Mammary epithelial cell (primary cell): ENCODE measurements around the gene ITGAX.

Experiments used
- EZH2 ChIP-seq: IDR thresholded peaks from 2 replicates; pipeline ENCODE4 v1.6.1; 2012; ENCODE audit warnings: low read length, inconsistent platforms, borderline replicate concordance
- TF ChIP-seq, protein P1 (sequence below), 2 donors: IDR thresholded peaks in 1 of 2; conservative IDR thresholded peaks in 1 of 2; 2 replicates each; pipeline ENCODE4 v1.5.1; 2011 to 2012; ENCODE audit warnings: inconsistent platforms in 2 of 2, low read length in 2 of 2, mild to moderate bottlenecking in 2 of 2, control low read depth in 1 of 2, low read depth in 1 of 2; ENCODE audit not compliant: insufficient read depth in 1 of 2; ENCODE audit errors: extremely low read depth in 1 of 2

DNA sequence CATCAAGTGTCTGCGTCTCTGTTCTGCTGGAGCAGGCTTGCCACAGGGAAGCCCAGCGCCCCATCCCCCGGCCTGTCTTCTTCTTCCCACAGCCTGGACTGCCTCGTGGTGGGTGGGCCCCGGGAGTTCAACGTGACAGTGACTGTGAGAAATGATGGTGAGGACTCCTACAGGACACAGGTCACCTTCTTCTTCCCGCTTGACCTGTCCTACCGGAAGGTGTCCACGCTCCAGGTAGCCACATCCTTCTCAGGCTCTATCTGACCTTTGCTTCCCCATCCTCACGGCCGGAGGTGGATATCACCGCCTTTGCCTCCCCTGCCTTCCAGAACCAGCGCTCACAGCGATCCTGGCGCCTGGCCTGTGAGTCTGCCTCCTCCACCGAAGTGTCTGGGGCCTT is 29.8 kb upstream of the ITGAX start:
- TF ChIP-seq, protein P1, sequence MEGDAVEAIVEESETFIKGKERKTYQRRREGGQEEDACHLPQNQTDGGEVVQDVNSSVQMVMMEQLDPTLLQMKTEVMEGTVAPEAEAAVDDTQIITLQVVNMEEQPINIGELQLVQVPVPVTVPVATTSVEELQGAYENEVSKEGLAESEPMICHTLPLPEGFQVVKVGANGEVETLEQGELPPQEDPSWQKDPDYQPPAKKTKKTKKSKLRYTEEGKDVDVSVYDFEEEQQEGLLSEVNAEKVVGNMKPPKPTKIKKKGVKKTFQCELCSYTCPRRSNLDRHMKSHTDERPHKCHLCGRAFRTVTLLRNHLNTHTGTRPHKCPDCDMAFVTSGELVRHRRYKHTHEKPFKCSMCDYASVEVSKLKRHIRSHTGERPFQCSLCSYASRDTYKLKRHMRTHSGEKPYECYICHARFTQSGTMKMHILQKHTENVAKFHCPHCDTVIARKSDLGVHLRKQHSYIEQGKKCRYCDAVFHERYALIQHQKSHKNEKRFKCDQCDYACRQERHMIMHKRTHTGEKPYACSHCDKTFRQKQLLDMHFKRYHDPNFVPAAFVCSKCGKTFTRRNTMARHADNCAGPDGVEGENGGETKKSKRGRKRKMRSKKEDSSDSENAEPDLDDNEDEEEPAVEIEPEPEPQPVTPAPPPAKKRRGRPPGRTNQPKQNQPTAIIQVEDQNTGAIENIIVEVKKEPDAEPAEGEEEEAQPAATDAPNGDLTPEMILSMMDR (conservative IDR thresholded peaks at IDR 0.05 in 1 of 2, IDR thresholded peaks at IDR 0.05 in 1 of 2; ENCODE audit: extremely low read depth in 1 of 2, insufficient read depth in 1 of 2, low read depth in 1 of 2, low read length in 2 of 2): no peak
- no peak for TF ChIP-seq EZH2
